GM12878 (cell line): Measurements from ENCODE around the gene CST8. TPM values are rescaled to one million over a fixed set of nuclear protein-coding genes. Genes with fewer than 3 reads are reported as not detected.

ENCODE experiments used
- ATAC-seq: fragments of 200-7000 bp; cut with Tn5 transposase; 3 replicates; pipeline ENCODE4 v1.9.1; 2020; ENCODE audit warnings: mild to moderate bottlenecking, moderate library complexity
- BruUV-seq: library from RNA; stranded (reverse); fragments of 400-500 nt; replicated peaks from 2 replicates; lab custom pipeline; 2021; lab: Mats Ljungman, UMichigan
- CTCF ChIA-PET: fragments of 300-600 bp; sonication (Branson Sonifier 250); formaldehyde crosslinking; extraction: SDS; loops from one replicate; lab custom pipeline; 2021; ENCODE audit warnings: inconsistent platforms; lab: Yijun Ruan, JAX
- POLR2A ChIA-PET: fragments of 350-600 bp; formaldehyde crosslinking; extraction: SDS; loops from one replicate; lab custom pipeline; 2021; ENCODE audit warnings: inconsistent platforms; lab: Charles Lee
- RAD21 ChIA-PET: fragments of 300-600 bp; sonication (Branson Sonifier 250); formaldehyde crosslinking; loops from one replicate; lab custom pipeline; 2023; ENCODE audit warnings: antibody characterized with exemption; ENCODE audit not compliant: unreplicated experiment; lab: Charles Lee
- SMC1A ChIA-PET: fragments of 300-600 bp; sonication (Branson Sonifier 250); formaldehyde crosslinking; loops from one replicate; lab custom pipeline; 2023; ENCODE audit not compliant: unreplicated experiment, uncharacterized antibody; lab: Charles Lee
- DNase-seq: peaks from one replicate; pipeline ENCODE4 v3.0.0-alpha.2; 2011; ENCODE audit warnings: low read depth, low spot score
- FAIRE-seq: peaks from 3 replicates; lab custom pipeline; 2011; peaks lifted over from hg19 to GRCh38; lab: Jason Lieb, UNC
- H2AFZ ChIP-seq: 2 replicates; pipeline ENCODE4 v1.6.0; 2011; ENCODE audit warnings: low read depth, low read length, control low read depth; ENCODE audit not compliant: control insufficient read depth
- H3K27ac ChIP-seq: 2 replicates; pipeline ENCODE4 v1.5.1; 2011; ENCODE audit warnings: control low read depth; ENCODE audit not compliant: control insufficient read depth, insufficient read depth
- H3K27me3 ChIP-seq, 2 experiments: replicated peaks in 1 of 2; 2 replicates each; pipeline versions ENCODE4 v1.6.0 to v1.6.1; 2011; ENCODE audit warnings: low read length in 1 of 2; ENCODE audit not compliant: control insufficient read depth in 2 of 2, insufficient read depth in 2 of 2
- H3K36me3 ChIP-seq, 2 experiments: 2 replicates each; pipeline ENCODE4 v1.5.1; 2011; ENCODE audit warnings: low read length in 1 of 2; ENCODE audit not compliant: control insufficient read depth in 2 of 2, insufficient read depth in 2 of 2
- H3K4me1 ChIP-seq: 2 replicates; pipeline ENCODE4 v1.6.1; 2011; ENCODE audit warnings: mild to moderate bottlenecking, low read length, moderate library complexity, mixed read lengths; ENCODE audit not compliant: control insufficient read depth, insufficient read depth
- H3K4me2 ChIP-seq: 2 replicates; pipeline ENCODE4 v1.6.0; 2011; ENCODE audit warnings: control low read depth; ENCODE audit not compliant: control insufficient read depth, insufficient read depth
- H3K4me3 ChIP-seq: fragments of 200-600 bp; sonication (generic); 2 replicates; pipeline ENCODE4 v1.5.1; 2016
- H3K79me2 ChIP-seq: 2 replicates; pipeline ENCODE4 v1.6.0; 2011; ENCODE audit warnings: low read length; ENCODE audit not compliant: control insufficient read depth, insufficient read depth
- H3K9ac ChIP-seq: 2 replicates; pipeline ENCODE4 v1.8.0; 2011; ENCODE audit warnings: low read length, control low read depth, mixed read lengths; ENCODE audit not compliant: control insufficient read depth, insufficient read depth
- H3K9me3 ChIP-seq: replicated peaks from 3 replicates; pipeline ENCODE4 v1.5.1; 2011; ENCODE audit warnings: mild to moderate bottlenecking, low read length; ENCODE audit not compliant: control insufficient read depth, insufficient read depth
- H4K20me1 ChIP-seq: 2 replicates; pipeline ENCODE4 v1.6.0; 2011; ENCODE audit not compliant: control insufficient read depth, insufficient read depth
- GABPA ChIP-seq: IDR thresholded peaks from 2 replicates; pipeline ENCODE4 v1.6.1; 2014; ENCODE audit warnings: antibody characterized with exemption, low read depth, mild to moderate bottlenecking, inconsistent platforms
- JUNB ChIP-seq: IDR thresholded peaks from 2 replicates; pipeline ENCODE4 v1.6.1; 2016; ENCODE audit warnings: antibody characterized with exemption, mild to moderate bottlenecking
- SMAD5 ChIP-seq: IDR thresholded peaks from 2 replicates; pipeline ENCODE4 v1.6.1; 2016; ENCODE audit warnings: antibody characterized with exemption, low read depth
- ZBTB40 ChIP-seq: fragments of 450-650 bp; IDR thresholded peaks from 2 replicates; pipeline ENCODE4 v1.6.1; 2016; ENCODE audit warnings: mild to moderate bottlenecking, moderate library complexity, borderline replicate concordance
- WGBS: methylation state at CpG from one replicate; pipeline ENCODE4 v1.1.6; 2016; ENCODE audit warnings: low lambda C conversion rate; ENCODE audit not compliant: insufficient replicate concordance, insufficient coverage; ENCODE audit errors: missing lambda C conversion rate; 5-methylcytosine and 5-hydroxymethylcytosine counted together
- in situ Hi-C: fragments of 300-500 bp; cut with MboI; formaldehyde crosslinking; loops from 9 replicates; pipeline ENCODE4 v1.14.3; 2018; ENCODE audit warnings: mixed read lengths
- intact Hi-C: fragments of 100-400 bp; cut with micrococcal nuclease; formaldehyde crosslinking; loops from one replicate; pipeline ENCODE4 v1.14.2; 2022; ENCODE audit not compliant: unreplicated experiment
- polyA plus RNA-seq, 11 experiments: library from polyadenylated mRNA; depleted of rRNA in 4 of 11; unstranded in 6 of 11; stranded (reverse) in 5 of 11; fragments of >200 nt; fragmentation: Nextera tagmentation in 4 of 11; fragmentation: Illumina TruSeq in 1 of 11; extraction: Ambion mirVana in 4 of 11; extraction: Trizol in 1 of 11; gene quantifications; 1 replicate in 1 of 11; 2 replicates in 10 of 11; pipeline versions ENCODE4 v1.2.1 to v1.2.3, GENCODE V29; 2011 to 2016; ENCODE audit warnings: inconsistent platforms in 2 of 11, missing spikeins in 2 of 11, low read depth in 1 of 11
- total RNA-seq, 4 experiments: library from RNA; depleted of rRNA in 3 of 4; stranded (reverse); fragments of >200 nt in 3 of 4; fragmentation: Illumina TruSeq in 1 of 4; extraction: Trizol in 1 of 4; gene quantifications; 2 replicates each; pipeline versions ENCODE4 v1.2.1 to v1.2.3, GENCODE V29; 2013 to 2021

The CST8 gene
- total and polyA plus RNA-seq, 10 of the 15 experiments (the other 5 are each of a cell fraction or from before 2014, with no cell fraction given), result not detected

GRCh38 chr20:23515250-23515939, 24.5 kb downstream of the CST8 start:
- ATAC-seq, result no peak
- intact Hi-C loops, result no loop called here
- ChIA-PET RAD21 (no interaction called here), SMC1A (no interaction called here), CTCF (no interaction called here), POLR2A (no interaction called here)
- no peak overlapping the region for H2AFZ ChIP-seq
- WGBS, result 13% methylated on average over 5 of the region's 5 CpGs
- peak overlapping the region; percentile 19; the same call in 1 of the 2 replicates for H3K4me2 ChIP-seq
- H3K36me3 ChIP-seq, result no peaks in the 10 kb centered on the region
- H3K27ac ChIP-seq, result no peak overlapping the region
- BruUV-seq, result no TSS peak
- no peaks in the 10 kb centered on the region for H3K4me1 ChIP-seq
- H3K9me3 ChIP-seq, result peaks cover 3% of the 10 kb centered on the region; the same call in 2 of the 3 replicates
- no peak overlapping the region for H3K9ac ChIP-seq
- H3K79me2 ChIP-seq, result no peaks in the 10 kb centered on the region
- H3K27me3 ChIP-seq, result no peaks in the 10 kb centered on the region
- in situ Hi-C loops, result no loop called here
- TF ChIP-seq SMAD5 (no peak), ZBTB40 (peak; percentile 61), GABPA (no peak), JUNB (peak; percentile 50)
- H3K4me3 ChIP-seq, result no peak overlapping the region
- H4K20me1 ChIP-seq, result no peaks in the 10 kb centered on the region
- no peak for DNase-seq
- no peak for FAIRE-seq
